ENCODE data around the gene UBAC2.

The UBAC2 gene

GRCh38 chr13:99313941-99314340 is 113.3 kb downstream of the UBAC2 start:
- H3K4me3 ChIP-seq (replicated peaks; ENCODE audit: low read depth, low read length) = no peak overlapping the region
- DNase-seq (ENCODE audit: low read depth) = no peak
- TF ChIP-seq, protein P1, sequence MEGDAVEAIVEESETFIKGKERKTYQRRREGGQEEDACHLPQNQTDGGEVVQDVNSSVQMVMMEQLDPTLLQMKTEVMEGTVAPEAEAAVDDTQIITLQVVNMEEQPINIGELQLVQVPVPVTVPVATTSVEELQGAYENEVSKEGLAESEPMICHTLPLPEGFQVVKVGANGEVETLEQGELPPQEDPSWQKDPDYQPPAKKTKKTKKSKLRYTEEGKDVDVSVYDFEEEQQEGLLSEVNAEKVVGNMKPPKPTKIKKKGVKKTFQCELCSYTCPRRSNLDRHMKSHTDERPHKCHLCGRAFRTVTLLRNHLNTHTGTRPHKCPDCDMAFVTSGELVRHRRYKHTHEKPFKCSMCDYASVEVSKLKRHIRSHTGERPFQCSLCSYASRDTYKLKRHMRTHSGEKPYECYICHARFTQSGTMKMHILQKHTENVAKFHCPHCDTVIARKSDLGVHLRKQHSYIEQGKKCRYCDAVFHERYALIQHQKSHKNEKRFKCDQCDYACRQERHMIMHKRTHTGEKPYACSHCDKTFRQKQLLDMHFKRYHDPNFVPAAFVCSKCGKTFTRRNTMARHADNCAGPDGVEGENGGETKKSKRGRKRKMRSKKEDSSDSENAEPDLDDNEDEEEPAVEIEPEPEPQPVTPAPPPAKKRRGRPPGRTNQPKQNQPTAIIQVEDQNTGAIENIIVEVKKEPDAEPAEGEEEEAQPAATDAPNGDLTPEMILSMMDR (IDR thresholded peaks at IDR 0.05; ENCODE audit: low read length, missing control alignments) = no peak

- H3K4me3 ChIP-seq (replicated peaks; ENCODE audit: low read depth, low read length) = no peak overlapping the region
- TF ChIP-seq, protein P1 (IDR thresholded peaks at IDR 0.05; ENCODE audit: low read length, missing control alignments) = no peak
- DNase-seq (ENCODE audit: low read depth) = peak; percentile 44
These were observed 114.1 kb downstream of the UBAC2 start for GRCh38 chr13:99314640-99315176.

DNA sequence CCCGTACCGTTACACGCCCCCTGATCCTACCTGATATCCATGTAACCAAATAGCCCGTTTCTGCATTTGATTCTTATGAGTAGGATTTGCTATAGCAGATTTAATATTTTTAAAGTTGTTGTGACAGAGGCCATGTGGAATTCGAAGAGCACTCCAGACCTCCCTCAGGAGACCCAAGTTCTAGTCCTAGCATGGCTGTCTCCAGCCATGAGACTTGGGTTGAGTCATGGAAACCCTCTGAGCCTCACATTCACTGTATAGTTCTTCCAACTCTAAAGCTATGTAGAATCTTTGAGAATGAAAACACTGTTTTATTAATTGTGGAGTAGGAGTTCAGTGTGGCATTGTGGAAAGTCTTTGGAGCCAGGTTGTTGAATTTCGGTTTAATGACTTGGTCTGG is 114.5 kb downstream of the UBAC2 start:
- no peak for DNase-seq (ENCODE audit: low read depth)
- TF ChIP-seq, protein P1 (IDR thresholded peaks at IDR 0.05; ENCODE audit: low read length, missing control alignments) = no peak
- H3K4me3 ChIP-seq (replicated peaks; ENCODE audit: low read depth, low read length) = no peak overlapping the region

DNA sequence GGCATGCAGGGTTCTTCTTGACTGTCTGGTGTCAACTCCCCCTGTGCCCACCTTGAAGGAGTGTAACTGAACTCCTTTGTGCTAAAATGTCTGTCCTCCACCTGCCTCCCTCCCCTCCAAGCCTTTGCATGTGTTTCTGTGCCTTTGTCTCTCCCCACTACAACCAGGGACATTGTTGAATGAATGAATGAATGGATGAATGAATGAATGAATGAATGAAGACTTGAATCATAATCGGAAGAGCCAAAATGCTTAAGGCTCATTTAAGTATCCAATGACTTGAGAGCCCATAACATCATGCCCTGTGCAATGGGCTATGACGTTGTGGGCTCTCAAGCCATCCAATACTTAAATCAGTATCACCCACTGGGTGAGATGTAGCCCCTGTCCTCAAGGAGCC is 115.6 kb downstream of the UBAC2 start:
- DNase-seq (ENCODE audit: low read depth) = no peak
- TF ChIP-seq, protein P1 (IDR thresholded peaks at IDR 0.05; ENCODE audit: low read length, missing control alignments) = no peak
- no peak overlapping the region for H3K4me3 ChIP-seq (replicated peaks; ENCODE audit: low read depth, low read length)

DNA sequence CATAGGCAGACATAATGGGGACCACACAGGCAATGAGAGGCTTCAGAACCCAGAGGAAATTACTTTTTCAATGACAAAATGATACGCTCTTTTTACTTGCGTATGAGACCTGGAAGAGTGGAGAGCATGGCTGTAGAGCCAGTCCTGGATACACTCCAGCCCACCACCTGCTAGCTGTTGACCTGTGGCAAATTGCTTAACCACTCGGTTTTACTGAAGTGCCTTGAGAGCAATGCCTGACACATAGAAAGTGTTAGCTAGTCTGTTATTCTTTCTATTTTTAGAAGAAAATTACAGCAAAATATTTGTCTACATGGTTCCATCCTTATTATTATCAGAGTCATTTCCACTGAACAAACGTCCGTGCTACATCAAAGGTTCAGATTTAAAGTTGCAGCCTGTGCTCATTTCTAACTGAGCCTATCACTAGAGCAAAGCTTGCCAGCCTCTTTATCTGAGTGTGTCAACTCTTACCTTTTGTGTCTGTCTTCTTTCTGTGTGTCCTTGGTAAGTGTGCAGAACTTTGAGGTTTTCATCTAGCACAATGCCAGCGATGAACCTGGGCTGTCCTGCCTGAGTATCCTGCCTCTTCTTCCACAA is 116.1 kb downstream of the UBAC2 start:
- TF ChIP-seq, protein P1 (IDR thresholded peaks at IDR 0.05; ENCODE audit: low read length, missing control alignments) = no peak
- no peak overlapping the region for H3K4me3 ChIP-seq (replicated peaks; ENCODE audit: low read depth, low read length)
- DNase-seq (ENCODE audit: low read depth) = no peak

- TF ChIP-seq, protein P1 (IDR thresholded peaks at IDR 0.05; ENCODE audit: low read length, missing control alignments) = no peak
- no peak overlapping the region for H3K4me3 ChIP-seq (replicated peaks; ENCODE audit: low read depth, low read length)
- DNase-seq (ENCODE audit: low read depth) = peak; percentile 93
These were observed 120.2 kb downstream of the UBAC2 start for GRCh38 chr13:99320693-99321481.
